Gastroesophageal sphincter (tissue), 3 donors: Measurements from ENCODE around the gene APLP1.

Experiments
- CTCF ChIP-seq, 4 experiments: fragments of 200-600 bp in 2 of 4; fragments of 450-650 bp in 2 of 4; sonication (generic) in 1 of 4; IDR thresholded peaks; one replicate each; pipeline ENCODE4 v1.5.1; 2017 to 2019; ENCODE audit warnings: antibody characterized with exemption in 4 of 4, mild to moderate bottlenecking in 2 of 4, moderate library complexity in 2 of 4
- POLR2A ChIP-seq, 2 donors: fragments of 450-650 bp; IDR thresholded peaks; one replicate each; pipeline ENCODE4 v1.6.1; 2017; ENCODE audit warnings: antibody characterized with exemption in 2 of 2, mild to moderate bottlenecking in 2 of 2, moderate library complexity in 1 of 2
- POLR2AphosphoS5 ChIP-seq: sonication (generic); formaldehyde crosslinking; IDR thresholded peaks from one replicate; pipeline ENCODE4 v1.6.1; 2017; ENCODE audit warnings: antibody characterized with exemption

- TF ChIP-seq CTCF (IDR thresholded peaks at IDR 0.05) (no peak), POLR2A (IDR thresholded peaks at IDR 0.05) (no peak), POLR2AphosphoS5 (no peak)
Observed at GRCh38 chr19:35853038-35853756, 15.2 kb upstream of the APLP1 start.
